ENCODE data around the gene EPC1.
"Not testable (repeated sequence)": the region's sequence is repeated elsewhere in the genome, so short reads cannot be mapped to it uniquely, and the experiment has no call there.

Gene EPC1

GRCh38 chr10:32346551-32347362, at the start of gene EPC1:
EPC1 (minus strand) TSS chr10:32347158; CDS start chr10:32346915, 243 bp downstream.
- peak; percentile 70 to 79 for DNase-seq (ENCODE audit: low read depth in 2 of 2)

- DNase-seq (ENCODE audit: low read depth in 2 of 2): no peak
Observed at GRCh38 chr10:32393911-32394310, 47.0 kb upstream of the EPC1 start.

- not testable (repeated sequence) for DNase-seq (ENCODE audit: low read depth in 2 of 2)
Observed at GRCh38 chr10:32392284-32392683, 45.3 kb upstream of the EPC1 start.

- no peak for DNase-seq (ENCODE audit: low read depth in 2 of 2)
Observed at GRCh38 chr10:32390193-32390592, 43.2 kb upstream of the EPC1 start.

GRCh38 chr10:32388258-32389027, 41.5 kb upstream of the EPC1 start:
- DNase-seq (ENCODE audit: low read depth in 2 of 2): no peak

- no peak for DNase-seq (ENCODE audit: low read depth in 2 of 2)
Observed at GRCh38 chr10:32386623-32387260, 39.8 kb upstream of the EPC1 start.

- no peak for DNase-seq (ENCODE audit: low read depth in 2 of 2)
Observed at GRCh38 chr10:32384171-32384570, 37.2 kb upstream of the EPC1 start.

- DNase-seq (ENCODE audit: low read depth in 2 of 2): no peak
Observed at GRCh38 chr10:32381165-32381564, 34.2 kb upstream of the EPC1 start.

- no peak for DNase-seq (ENCODE audit: low read depth in 2 of 2)
Observed at GRCh38 chr10:32379950-32380551, 33.1 kb upstream of the EPC1 start.

- DNase-seq (ENCODE audit: low read depth in 2 of 2): no peak
Observed at GRCh38 chr10:32379318-32379949, 32.5 kb upstream of the EPC1 start.

GRCh38 chr10:32378363-32379317, 31.7 kb upstream of the EPC1 start:
- peak; percentile 76 to 80 for DNase-seq (ENCODE audit: low read depth in 2 of 2)

GRCh38 chr10:32377458-32378259, 30.7 kb upstream of the EPC1 start:
- DNase-seq (ENCODE audit: low read depth in 2 of 2): no peak

GRCh38 chr10:32376771-32377170, 29.8 kb upstream of the EPC1 start:
- no peak for DNase-seq (ENCODE audit: low read depth in 2 of 2)

GRCh38 chr10:32376097-32376496, 29.1 kb upstream of the EPC1 start:
- no peak for DNase-seq (ENCODE audit: low read depth in 2 of 2)

- DNase-seq (ENCODE audit: low read depth in 2 of 2): no peak
Observed at GRCh38 chr10:32375631-32376030, 28.7 kb upstream of the EPC1 start.

GRCh38 chr10:32374605-32375004, 27.6 kb upstream of the EPC1 start:
- DNase-seq (ENCODE audit: low read depth in 2 of 2): no peak

GRCh38 chr10:32373496-32373895, 26.5 kb upstream of the EPC1 start:
- DNase-seq (ENCODE audit: low read depth in 2 of 2): no peak

- no peak for DNase-seq (ENCODE audit: low read depth in 2 of 2)
Observed at GRCh38 chr10:32373031-32373430, 26.1 kb upstream of the EPC1 start.

GRCh38 chr10:32372000-32372875, 25.3 kb upstream of the EPC1 start:
- no peak for DNase-seq (ENCODE audit: low read depth in 2 of 2)

All from stimulated activated CD4-positive, alpha-beta T cell treated with anti-CD3 and anti-CD28 coated beads, Interleukin-1b, Interleukin-23, amount 100 ng/mL, for 1 hour (primary cell).